NB4 (cell line): ENCODE measurements around the gene CTIF.

Experiments
- DNase-seq: peaks from one replicate; pipeline ENCODE4 v3.0.0; 2010; ENCODE audit warnings: low read depth
- H3K4me3 ChIP-seq: one replicate; pipeline ENCODE4 v1.5.1; 2011; ENCODE audit warnings: mild to moderate bottlenecking, low read depth, low read length, moderate library complexity
- MYC ChIP-seq: IDR thresholded peaks from 2 replicates; pipeline ENCODE4 v1.6.1; 2011; ENCODE audit warnings: low read depth, low read length
- POLR2A ChIP-seq: IDR thresholded peaks from 2 replicates; pipeline ENCODE4 v1.6.1; 2011; ENCODE audit warnings: mild to moderate bottlenecking; ENCODE audit not compliant: insufficient read length; ENCODE audit errors: extremely low read depth
- TF ChIP-seq, protein P1 (sequence below): IDR thresholded peaks from 2 replicates; pipeline ENCODE4 v1.6.1; 2011; ENCODE audit warnings: low read depth, low read length
- TF ChIP-seq, protein P2 (sequence below): IDR thresholded peaks from one replicate; pipeline ENCODE4 v1.5.1; 2012; ENCODE audit warnings: low read depth, low read length

Gene CTIF

DNA sequence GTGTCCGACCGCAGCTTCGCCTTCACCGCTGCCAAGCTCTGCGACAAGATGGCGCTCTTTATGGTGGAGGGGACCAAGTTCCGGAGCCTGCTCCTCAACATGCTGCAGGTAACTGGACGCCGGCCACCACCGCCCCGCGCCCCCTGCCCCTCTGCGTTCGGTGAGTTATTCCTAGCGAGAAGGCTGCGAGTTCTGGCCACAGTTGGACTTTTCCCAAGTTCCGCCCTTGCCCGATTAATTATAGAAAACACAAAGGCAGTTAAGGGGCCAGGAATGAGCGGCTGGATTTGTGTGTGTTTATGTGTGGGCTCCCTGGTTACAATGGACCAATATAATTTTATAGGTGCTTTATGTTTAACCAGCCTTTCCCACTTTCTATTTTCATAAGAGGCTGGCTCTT lies 222.8 kb downstream of the CTIF start:
- no peak for TF ChIP-seq POLR2A
- TF ChIP-seq, protein P1, sequence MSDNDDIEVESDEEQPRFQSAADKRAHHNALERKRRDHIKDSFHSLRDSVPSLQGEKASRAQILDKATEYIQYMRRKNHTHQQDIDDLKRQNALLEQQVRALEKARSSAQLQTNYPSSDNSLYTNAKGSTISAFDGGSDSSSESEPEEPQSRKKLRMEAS, result no peak
- no peak for DNase-seq

DNA sequence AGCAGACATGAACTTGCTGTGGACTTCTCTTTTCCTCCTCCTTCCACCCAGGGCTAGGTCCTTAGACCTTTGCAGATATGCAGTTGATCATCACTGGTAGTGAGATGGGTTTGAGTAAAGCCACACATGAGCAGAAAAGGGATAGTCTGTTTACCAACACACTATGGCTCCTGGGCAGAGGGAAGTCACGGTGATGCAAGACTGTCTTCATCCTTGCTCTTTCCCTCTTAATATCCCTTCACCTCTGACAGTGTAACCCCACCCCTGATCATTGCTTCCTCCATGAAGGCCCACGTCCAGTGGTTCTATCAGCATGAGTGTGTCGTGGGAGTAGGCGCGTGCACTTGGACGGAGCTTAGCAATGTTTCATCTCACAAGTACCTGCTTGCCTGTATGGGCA lies 223.2 kb downstream of the CTIF start:
- no peak overlapping the region for H3K4me3 ChIP-seq
- TF ChIP-seq, protein P1, result no peak
- TF ChIP-seq POLR2A, result no peak
- TF ChIP-seq MYC, result no peak
- TF ChIP-seq, protein P2, sequence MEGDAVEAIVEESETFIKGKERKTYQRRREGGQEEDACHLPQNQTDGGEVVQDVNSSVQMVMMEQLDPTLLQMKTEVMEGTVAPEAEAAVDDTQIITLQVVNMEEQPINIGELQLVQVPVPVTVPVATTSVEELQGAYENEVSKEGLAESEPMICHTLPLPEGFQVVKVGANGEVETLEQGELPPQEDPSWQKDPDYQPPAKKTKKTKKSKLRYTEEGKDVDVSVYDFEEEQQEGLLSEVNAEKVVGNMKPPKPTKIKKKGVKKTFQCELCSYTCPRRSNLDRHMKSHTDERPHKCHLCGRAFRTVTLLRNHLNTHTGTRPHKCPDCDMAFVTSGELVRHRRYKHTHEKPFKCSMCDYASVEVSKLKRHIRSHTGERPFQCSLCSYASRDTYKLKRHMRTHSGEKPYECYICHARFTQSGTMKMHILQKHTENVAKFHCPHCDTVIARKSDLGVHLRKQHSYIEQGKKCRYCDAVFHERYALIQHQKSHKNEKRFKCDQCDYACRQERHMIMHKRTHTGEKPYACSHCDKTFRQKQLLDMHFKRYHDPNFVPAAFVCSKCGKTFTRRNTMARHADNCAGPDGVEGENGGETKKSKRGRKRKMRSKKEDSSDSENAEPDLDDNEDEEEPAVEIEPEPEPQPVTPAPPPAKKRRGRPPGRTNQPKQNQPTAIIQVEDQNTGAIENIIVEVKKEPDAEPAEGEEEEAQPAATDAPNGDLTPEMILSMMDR, result no peak
- DNase-seq, result no peak

More for the DNA sequence above, 222.8 kb downstream of the CTIF start:
- no peak overlapping the region for H3K4me3 ChIP-seq

DNA sequence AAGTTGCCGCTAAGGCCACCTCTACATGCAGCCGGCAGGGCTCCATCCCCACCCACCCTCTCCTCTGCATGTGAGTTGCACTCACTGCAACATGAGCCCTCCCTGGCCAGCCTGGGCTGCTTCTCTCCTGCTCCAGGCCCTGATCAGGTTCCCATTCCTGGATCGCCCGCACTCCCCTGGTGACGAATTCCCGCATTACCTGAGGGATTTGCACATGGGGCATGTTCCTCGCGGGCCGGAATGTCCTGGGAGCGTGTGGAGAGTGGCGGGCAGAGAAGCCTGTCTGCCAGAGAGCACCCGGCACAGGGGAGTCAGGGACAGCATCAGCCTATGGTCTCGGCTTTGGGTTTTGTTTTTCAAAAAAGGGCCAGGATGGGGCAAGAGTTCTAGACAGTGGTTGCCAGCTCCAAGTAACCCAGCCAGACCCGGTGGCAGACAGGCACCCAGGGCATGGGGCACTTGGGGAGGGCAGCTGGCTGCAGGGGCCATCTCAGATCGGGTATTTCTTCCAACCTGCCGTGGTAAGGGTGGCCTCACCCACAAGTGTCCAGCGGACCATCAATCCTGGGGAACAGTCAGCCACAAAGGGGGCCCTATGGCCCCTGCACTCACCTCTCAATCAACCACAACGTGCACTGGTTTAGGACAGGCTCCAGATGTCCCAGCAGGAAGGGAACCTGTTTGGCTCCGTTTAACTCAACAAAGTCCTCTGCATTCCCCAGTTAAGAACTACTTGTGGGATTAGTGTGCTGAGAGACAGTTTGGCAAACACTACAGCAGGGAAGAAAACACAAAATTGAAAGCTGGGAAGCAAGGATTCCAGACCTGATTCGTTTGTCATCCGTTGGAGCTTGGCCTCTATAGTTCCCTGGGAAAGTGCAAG lies 224.2 kb downstream of the CTIF start:
- DNase-seq, result no peak
- TF ChIP-seq, protein P2, result no peak
- TF ChIP-seq MYC (no peak), POLR2A (no peak)
- TF ChIP-seq, protein P1, result no peak
- no peak overlapping the region for H3K4me3 ChIP-seq

DNA sequence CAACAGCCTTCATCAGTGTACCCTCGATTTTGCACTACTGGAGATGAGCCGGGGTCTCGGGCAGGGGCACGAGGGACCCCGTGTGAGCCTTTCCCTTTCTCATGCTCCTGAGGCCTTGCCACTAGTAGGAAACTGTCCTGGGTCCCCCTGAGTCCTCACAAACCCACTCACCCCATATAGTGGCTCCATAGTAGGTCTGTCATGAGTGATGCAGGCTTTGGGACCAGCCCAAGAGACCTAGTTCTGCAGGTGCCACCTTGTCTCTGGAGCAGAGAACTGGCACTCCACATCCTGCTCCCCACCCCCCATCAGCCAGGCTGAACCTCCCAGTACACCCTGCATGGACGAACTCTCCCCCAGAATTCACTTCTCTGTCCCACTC lies 224.9 kb downstream of the CTIF start:
- no peak for DNase-seq
- TF ChIP-seq POLR2A, result no peak
- TF ChIP-seq, protein P1, result no peak
- no peak overlapping the region for H3K4me3 ChIP-seq

DNA sequence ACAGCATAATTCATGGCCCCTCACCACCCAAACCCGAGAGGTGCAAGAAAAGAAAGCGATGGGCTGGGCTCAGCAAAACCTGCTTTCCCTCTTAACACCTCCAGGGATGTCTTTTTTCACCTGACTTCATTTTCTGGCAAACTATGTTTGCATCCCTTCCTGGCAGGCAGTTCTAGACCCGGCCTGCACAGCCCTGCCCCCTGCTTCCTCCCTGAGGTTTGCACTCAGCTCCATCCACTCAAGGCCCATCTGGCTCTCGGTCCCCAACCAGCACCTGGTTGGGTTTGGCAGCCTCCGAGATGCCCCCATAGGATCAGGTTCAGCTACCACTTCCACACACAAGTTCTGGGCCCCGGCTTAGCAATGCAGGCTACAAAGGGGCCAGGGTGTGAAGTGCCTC lies 226.2 kb downstream of the CTIF start:
- no peak for DNase-seq
- TF ChIP-seq, protein P1, result no peak
- TF ChIP-seq, protein P2, result no peak
- no peak for TF ChIP-seq POLR2A
- no peak for TF ChIP-seq MYC
- H3K4me3 ChIP-seq, result no peak overlapping the region

DNA sequence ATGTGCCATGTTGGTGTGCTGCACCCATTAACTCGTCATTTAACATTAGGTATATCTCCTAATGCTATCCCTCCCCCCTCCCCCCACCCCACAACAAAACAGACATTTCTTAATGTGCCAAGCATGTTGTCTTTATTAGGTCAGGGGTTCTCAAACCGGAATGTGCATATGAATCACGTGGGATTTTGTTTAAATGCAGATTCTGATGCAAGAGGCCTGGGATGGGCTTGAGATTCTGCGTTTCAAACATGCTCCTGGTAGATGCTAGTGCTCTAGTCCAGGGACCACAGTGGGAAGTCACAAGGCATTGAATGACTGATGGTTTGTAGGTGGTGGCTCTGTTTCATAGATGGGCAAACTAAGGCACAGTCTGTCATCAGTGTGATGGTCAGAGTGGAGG lies 227.2 kb downstream of the CTIF start:
- DNase-seq, result no peak

More for the DNA sequence above, 227.2 kb downstream of the CTIF start:
- TF ChIP-seq, protein P2, result no peak
- TF ChIP-seq, protein P1, result no peak
- TF ChIP-seq POLR2A (no peak), MYC (no peak)
- no peak overlapping the region for H3K4me3 ChIP-seq
